ENCODE measurements around the gene SEMA4A. TPM values are rescaled to one million over a fixed set of nuclear protein-coding genes. Genes with fewer than 3 reads are reported as not detected.

Gene SEMA4A
- polyA plus RNA-seq, 1 of the 3 experiments (the other 2 are of a cell fraction) = 1.3 TPM

GRCh38 chr1:156220226-156220625 lies 66.8 kb downstream of the SEMA4A start (continued):
- TF ChIP-seq IRF3 (IDR thresholded peaks at IDR 0.05; ENCODE audit: low read depth, low read length) = no peak
- TF ChIP-seq NRF1 (IDR thresholded peaks at IDR 0.05; ENCODE audit: low read depth, low read length) = no peak
- no peak for TF ChIP-seq RXRA (IDR thresholded peaks at IDR 0.05; ENCODE audit: borderline replicate concordance, low read depth)
- TF ChIP-seq JUND (IDR thresholded peaks at IDR 0.05) = no peak
- no peak for TF ChIP-seq MEF2A (IDR thresholded peaks at IDR 0.05; ENCODE audit: borderline replicate concordance, low read depth)

- H3K9ac ChIP-seq = no peak overlapping the region
- peaks cover 31% of the 10 kb centered on the region for H3F3A ChIP-seq (replicated peaks; ENCODE audit: insufficient read depth)
- no peaks in the 10 kb centered on the region for H3K9me3 ChIP-seq
- WGBS (ENCODE audit: low lambda C conversion rate) = 95% methylated on average over 13 of the region's 13 CpGs
- POLR2A ChIA-PET = interaction anchor here (0.9 kb wide), 1 partner anchor 9 kb away, joined by 5 read pairs; the partner anchor contains the start of gene PMF1
- no peaks in the 10 kb centered on the region; a peak in 1 of 4 replicates for H3K4me1 ChIP-seq (ENCODE audit: control insufficient read depth in 1 of 2, insufficient read depth in 2 of 2, low read depth in 1 of 2, low read length in 1 of 2)
- H3K27ac ChIP-seq (ENCODE audit: low read depth in 2 of 2, low read length in 1 of 2) = peak overlapping the region in 1 of 2 experiments; percentile 48; a peak in 1 of 4 replicates
- H3K79me2 ChIP-seq (ENCODE audit: insufficient read depth) = peaks cover 31% of the 10 kb centered on the region
- no peak overlapping the region for H3K4me3 ChIP-seq (ENCODE audit: low read depth in 2 of 2, low read length in 1 of 2)
- no peak overlapping the region for H2AFZ ChIP-seq (ENCODE audit: low read depth)
- H3K4me2 ChIP-seq = 0 out of 2 replicates have a peak overlapping the region, but pooled peaks have one; percentile 3
- no peaks in the 10 kb centered on the region for H3K27me3 ChIP-seq (ENCODE audit: insufficient read depth)
- no peak for TF ChIP-seq MXI1 (IDR thresholded peaks at IDR 0.05; ENCODE audit: low read depth, low read length)
- no peak for TF ChIP-seq RXRA (IDR thresholded peaks at IDR 0.05; ENCODE audit: borderline replicate concordance, low read depth)
- no peak for TF ChIP-seq GABPA (IDR thresholded peaks at IDR 0.05; ENCODE audit: low read depth)
- TF ChIP-seq EP300 (IDR thresholded peaks at IDR 0.05; ENCODE audit: borderline replicate concordance in 1 of 2, low read depth in 1 of 2, low read length in 1 of 2) = no peak
- no peak for TF ChIP-seq EZH2phosphoT487 (IDR thresholded peaks at IDR 0.05; ENCODE audit: borderline replicate concordance, low read depth)
- no peak for TF ChIP-seq FOXJ3 (CRISPR knock-in tag; IDR thresholded peaks at IDR 0.05)
- TF ChIP-seq FOSL2 (IDR thresholded peaks at IDR 0.05; ENCODE audit: borderline replicate concordance, low read depth) = no peak
- TF ChIP-seq RAD21 (IDR thresholded peaks at IDR 0.05; ENCODE audit: low read length) = no peak
- no peak for TF ChIP-seq USF1 (IDR thresholded peaks at IDR 0.05; ENCODE audit: borderline replicate concordance, low read depth)
- no peak for TF ChIP-seq GATA2 (CRISPR knock-in tag; IDR thresholded peaks at IDR 0.05)
- TF ChIP-seq JUND (IDR thresholded peaks at IDR 0.05) = no peak
- TF ChIP-seq TCF12 (IDR thresholded peaks at IDR 0.05) = no peak
- no peak for TF ChIP-seq REST (IDR thresholded peaks at IDR 0.05; ENCODE audit: low read depth, low read length)
- TF ChIP-seq POLR2AphosphoS5 (IDR thresholded peaks at IDR 0.05; ENCODE audit: low read depth, low read length) = no peak
- TF ChIP-seq CTCF (IDR thresholded peaks at IDR 0.05) = no peak
- TF ChIP-seq SIN3A (IDR thresholded peaks at IDR 0.05; ENCODE audit: borderline replicate concordance, low read depth, low read length) = no peak
- H3K36me3 ChIP-seq (replicated peaks in 1 of 2; ENCODE audit: control insufficient read depth in 1 of 2, insufficient read depth in 2 of 2, low read length in 1 of 2) = peaks cover 6 to 27% of the 10 kb centered on the region in 2 experiments
- DNase-seq = no peak
- no peaks in the 10 kb centered on the region for H4K20me1 ChIP-seq (ENCODE audit: insufficient read depth)
- H3K9me2 ChIP-seq = no peaks in the 10 kb centered on the region
- CTCF ChIA-PET = interaction anchor here (1.5 to 6.7 kb wide), 3 partner anchors 38 to 94 kb away, joined by 5 to 50 read pairs (median 11); no protein-coding TSS in a partner anchor
Measured at GRCh38 chr1:156221986-156222692, 68.8 kb downstream of the SEMA4A start.
